Thyroid gland (tissue), 4 donors: ENCODE results near the gene CDH4. TPM values are rescaled to one million over a fixed set of nuclear protein-coding genes. Genes with fewer than 3 reads are reported as not detected.

Experiments used
- DNase-seq, 2 donors: peaks; one replicate each; pipeline ENCODE4 v3.0.0-alpha.2; 2019
- H3K27ac ChIP-seq, 3 donors: fragments of 200-600 bp; sonication (generic); 1 replicate in 2 of 3; 2 replicates in 1 of 3; pipeline ENCODE4 v1.5.1; 2016 to 2019; ENCODE audit warnings: mild to moderate bottlenecking in 1 of 3, moderate library complexity in 1 of 3
- H3K27me3 ChIP-seq: fragments of 200-600 bp; sonication (generic); one replicate; pipeline ENCODE4 v1.5.1; 2019
- H3K36me3 ChIP-seq, 2 donors: fragments of 200-600 bp; sonication (generic); one replicate each; pipeline ENCODE4 v1.5.1; 2016 to 2019
- H3K4me1 ChIP-seq, 2 donors: fragments of 200-600 bp; sonication (generic); one replicate each; pipeline ENCODE4 v1.5.1; 2017 to 2019
- H3K4me3 ChIP-seq, 3 donors: fragments of 200-600 bp; sonication (generic); replicated peaks in 1 of 3; 1 replicate in 2 of 3; 2 replicates in 1 of 3; pipeline ENCODE4 v1.5.1; 2016; ENCODE audit warnings: mild to moderate bottlenecking in 1 of 3
- H3K9me3 ChIP-seq: fragments of 200-600 bp; sonication (generic); one replicate; pipeline ENCODE4 v1.5.1; 2017
- POLR2A ChIP-seq, 2 donors: fragments of 450-650 bp; IDR thresholded peaks; one replicate each; pipeline ENCODE4 v1.6.1; 2017; ENCODE audit warnings: antibody characterized with exemption in 2 of 2, mild to moderate bottlenecking in 2 of 2, moderate library complexity in 1 of 2
- WGBS, 2 donors: methylation state at CpG; one replicate each; pipeline ENCODE4 v1.1.5; 2017; 5-methylcytosine and 5-hydroxymethylcytosine counted together
- intact Hi-C: fragments of 100-400 bp; cut with DNase I; formaldehyde crosslinking; loops from one replicate; pipeline ENCODE4 v1.15.1; 2023
- total RNA-seq, 4 donors: library from RNA; depleted of rRNA; stranded (reverse); fragments of >200 nt; gene quantifications; one replicate each; pipeline ENCODE4 v1.2.3, GENCODE V29; 2016
- TF ChIP-seq, protein P1 (sequence below), 6 experiments: fragments of 200-600 bp in 3 of 6; fragments of 450-650 bp in 3 of 6; sonication (generic) in 3 of 6; IDR thresholded peaks; one replicate each; pipeline ENCODE4 v1.5.1; 2016 to 2019; ENCODE audit warnings: antibody characterized with exemption in 6 of 6, mild to moderate bottlenecking in 2 of 6, inconsistent platforms in 1 of 6, moderate library complexity in 1 of 6

The CDH4 gene
- total RNA-seq, 4 donors from 2014 or later: 0.22 to 0.29 (median 0.29) TPM; not detected in 1

DNA sequence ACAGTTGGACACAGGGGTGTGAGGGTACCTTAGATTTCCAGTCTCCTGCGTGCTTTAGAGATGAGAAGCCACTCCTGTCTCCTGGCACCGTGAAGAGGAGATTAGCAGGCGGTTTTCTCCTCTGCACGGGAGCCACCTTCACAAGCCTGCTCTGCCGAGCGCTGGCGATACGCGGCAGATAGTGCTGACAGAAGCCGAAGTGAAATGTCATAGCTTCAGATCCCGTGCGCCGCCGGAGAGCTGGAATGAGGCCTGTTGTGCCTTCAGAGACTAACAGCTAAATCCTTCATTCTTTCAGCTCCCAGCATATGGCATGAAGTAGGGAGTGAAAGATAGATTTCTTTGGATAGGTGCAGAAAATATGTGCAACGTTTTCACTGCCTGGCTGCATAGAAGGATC, 442.6 kb downstream of the CDH4 start:
- TF ChIP-seq, protein P1, sequence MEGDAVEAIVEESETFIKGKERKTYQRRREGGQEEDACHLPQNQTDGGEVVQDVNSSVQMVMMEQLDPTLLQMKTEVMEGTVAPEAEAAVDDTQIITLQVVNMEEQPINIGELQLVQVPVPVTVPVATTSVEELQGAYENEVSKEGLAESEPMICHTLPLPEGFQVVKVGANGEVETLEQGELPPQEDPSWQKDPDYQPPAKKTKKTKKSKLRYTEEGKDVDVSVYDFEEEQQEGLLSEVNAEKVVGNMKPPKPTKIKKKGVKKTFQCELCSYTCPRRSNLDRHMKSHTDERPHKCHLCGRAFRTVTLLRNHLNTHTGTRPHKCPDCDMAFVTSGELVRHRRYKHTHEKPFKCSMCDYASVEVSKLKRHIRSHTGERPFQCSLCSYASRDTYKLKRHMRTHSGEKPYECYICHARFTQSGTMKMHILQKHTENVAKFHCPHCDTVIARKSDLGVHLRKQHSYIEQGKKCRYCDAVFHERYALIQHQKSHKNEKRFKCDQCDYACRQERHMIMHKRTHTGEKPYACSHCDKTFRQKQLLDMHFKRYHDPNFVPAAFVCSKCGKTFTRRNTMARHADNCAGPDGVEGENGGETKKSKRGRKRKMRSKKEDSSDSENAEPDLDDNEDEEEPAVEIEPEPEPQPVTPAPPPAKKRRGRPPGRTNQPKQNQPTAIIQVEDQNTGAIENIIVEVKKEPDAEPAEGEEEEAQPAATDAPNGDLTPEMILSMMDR (IDR thresholded peaks at IDR 0.05): no peak
- TF ChIP-seq POLR2A (IDR thresholded peaks at IDR 0.05): no peak
- intact Hi-C loops: no loop called here
- no peak overlapping the region for H3K27ac ChIP-seq
- H3K9me3 ChIP-seq: no peaks in the 10 kb centered on the region
- no peaks in the 10 kb centered on the region for H3K27me3 ChIP-seq
- H3K4me3 ChIP-seq: no peak overlapping the region
- H3K4me1 ChIP-seq: no peaks in the 10 kb centered on the region
- H3K36me3 ChIP-seq: no peaks in the 10 kb centered on the region
- WGBS, 2 donors: 29 to 43% methylated on average over 15 of the region's 15 CpGs
- no peak for DNase-seq

DNA sequence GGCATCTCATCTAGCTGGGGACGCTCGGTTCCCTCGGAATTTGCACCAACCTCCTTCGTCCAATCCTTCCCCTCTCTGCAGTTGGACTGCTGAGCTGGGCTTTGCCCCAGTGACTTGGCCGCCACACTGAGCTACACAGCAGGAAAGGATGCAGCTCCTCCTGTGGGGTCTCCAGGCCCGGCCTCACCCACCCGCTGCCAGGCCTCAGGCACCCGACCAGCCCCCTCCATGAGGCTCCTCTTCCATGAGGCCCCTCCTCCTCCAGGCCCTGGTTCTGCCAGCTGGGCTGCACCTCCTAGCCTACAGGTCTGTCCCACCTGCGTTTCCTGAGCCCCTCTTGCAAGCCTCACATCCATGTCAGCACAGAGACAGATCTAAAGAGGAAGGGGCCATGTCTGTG, 443.7 kb downstream of the CDH4 start:
- TF ChIP-seq POLR2A (IDR thresholded peaks at IDR 0.05): no peak
- TF ChIP-seq, protein P1 (IDR thresholded peaks at IDR 0.05): no peak
- 75 to 87% methylated on average over 9 of the region's 9 CpGs for WGBS, 2 donors
- Histone ChIP-seq H3K4me1 (no peaks in the 10 kb centered on the region), H3K4me3 (no peak overlapping the region), H3K9me3 (no peaks in the 10 kb centered on the region), H3K27me3 (no peaks in the 10 kb centered on the region), H3K36me3 (no peaks in the 10 kb centered on the region), H3K27ac (no peak overlapping the region)
- no peak for DNase-seq
- intact Hi-C loops: no loop called here

DNA sequence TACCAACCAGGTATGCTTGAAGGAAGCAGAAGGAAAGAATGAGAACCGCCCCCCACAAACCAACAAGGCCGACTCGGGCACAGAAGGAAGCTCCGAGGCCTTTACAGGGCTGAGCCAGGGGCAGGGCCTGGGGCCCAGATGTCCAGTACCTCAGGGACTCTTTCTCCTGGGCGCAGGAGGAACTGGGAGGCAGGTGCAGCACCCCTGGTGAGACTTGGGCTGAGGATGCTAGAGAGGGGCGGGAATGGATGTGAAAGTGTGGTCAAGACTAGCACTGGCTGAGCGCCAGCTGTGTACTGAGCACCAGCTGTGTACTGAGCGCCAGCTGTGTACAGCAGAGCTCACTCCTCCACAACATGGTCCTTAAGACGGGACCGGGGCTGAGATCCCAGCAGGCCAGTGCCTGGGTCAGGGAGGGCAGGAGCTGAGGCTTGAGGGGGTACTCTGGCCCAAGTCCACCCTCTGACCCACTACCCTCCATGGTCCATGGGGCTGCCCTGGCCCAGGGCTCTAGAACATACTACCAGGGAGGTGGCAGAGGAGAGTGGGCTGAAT, 444.2 kb downstream of the CDH4 start:
- no peak for DNase-seq
- Histone ChIP-seq H3K4me3 (no peak overlapping the region), H3K9me3 (no peaks in the 10 kb centered on the region), H3K27me3 (no peaks in the 10 kb centered on the region), H3K4me1 (no peaks in the 10 kb centered on the region), H3K27ac (no peak overlapping the region), H3K36me3 (no peaks in the 10 kb centered on the region)
- no peak for TF ChIP-seq POLR2A (IDR thresholded peaks at IDR 0.05)
- TF ChIP-seq, protein P1 (IDR thresholded peaks at IDR 0.05): no peak
- intact Hi-C loops: no loop called here
- 86 to 89% methylated on average over 9 to 10 of the region's 10 CpGs for WGBS, 2 donors

DNA sequence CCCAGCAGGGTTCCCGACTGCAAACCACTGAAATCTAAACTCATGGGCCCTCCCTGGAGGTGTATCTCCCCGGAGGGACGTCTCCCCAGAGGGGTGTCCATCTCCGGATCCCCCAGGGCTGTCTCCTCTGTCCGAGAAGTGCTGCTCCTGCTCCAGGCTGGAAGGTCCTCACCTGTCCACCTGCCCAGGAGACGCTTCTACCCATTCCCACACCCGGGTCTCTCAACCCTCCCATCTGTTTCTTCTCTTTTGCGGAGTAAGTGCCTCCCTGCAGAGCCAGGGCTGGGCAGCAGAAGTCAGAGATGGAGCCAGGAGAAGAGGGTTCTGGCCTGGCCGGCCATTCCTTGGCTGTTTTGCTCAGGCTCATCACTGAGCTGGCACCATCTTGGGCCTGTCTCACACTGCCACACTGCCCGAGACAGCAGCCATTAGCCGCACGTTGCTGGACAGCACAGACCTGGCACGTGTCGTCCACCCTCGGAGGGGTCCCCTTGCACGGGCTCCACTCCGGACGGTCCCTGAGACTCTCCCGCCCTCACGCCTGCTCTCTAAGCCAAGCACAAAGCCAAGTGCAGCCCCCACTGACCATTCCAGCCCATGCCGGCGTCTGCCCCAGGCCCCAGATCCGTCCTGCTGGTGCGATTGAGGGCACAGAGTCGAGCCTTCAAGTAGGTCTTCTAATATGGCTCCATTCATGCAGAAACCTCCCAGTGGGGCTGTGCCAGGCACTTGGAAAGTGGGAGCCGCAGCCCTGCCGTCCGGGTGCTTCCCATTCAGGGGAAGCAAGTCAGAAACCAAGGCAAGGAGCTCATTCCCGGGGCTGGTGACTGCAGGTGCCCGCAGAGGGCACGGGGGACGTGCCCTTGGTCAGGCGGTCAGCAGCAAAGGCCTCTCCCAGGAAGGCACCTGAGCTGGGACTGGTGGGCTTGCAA, 445.9 kb downstream of the CDH4 start:
- no peak overlapping the region for H3K27ac ChIP-seq
- H3K9me3 ChIP-seq: no peaks in the 10 kb centered on the region
- no peaks in the 10 kb centered on the region for H3K4me1 ChIP-seq
- H3K27me3 ChIP-seq: no peaks in the 10 kb centered on the region
- no peaks in the 10 kb centered on the region for H3K36me3 ChIP-seq
- DNase-seq: no peak
- H3K4me3 ChIP-seq: no peak overlapping the region
- TF ChIP-seq, protein P1 (IDR thresholded peaks at IDR 0.05): no peak
- TF ChIP-seq POLR2A (IDR thresholded peaks at IDR 0.05): no peak
- 93 to 95% methylated on average over 30 to 33 of the region's 33 CpGs for WGBS, 2 donors
- intact Hi-C loops: no loop called here
